Stimulated activated memory B cell treated with anti-CD40 and anti-IgM and Interleukin-4, amounts not matched to agents 10 μg/mL and 1 μg/mL and 100 μg/mL, for 72 hours (primary cell): ENCODE data around the gene ITPR3.

Experiments
- ATAC-seq: fragments of 150-1000 bp; cut with Tn5 transposase; 2 replicates; pipeline ENCODE4 v1.10.0; 2021
- H3K27ac Mint-ChIP-seq: one replicate; pipeline ENCODE4 v1.8.0; 2022; ENCODE audit warnings: mild to moderate bottlenecking, mixed read lengths
- H3K27me3 Mint-ChIP-seq: one replicate; pipeline ENCODE4 v1.8.0; 2022; ENCODE audit warnings: mixed read lengths
- H3K36me3 Mint-ChIP-seq: one replicate; pipeline ENCODE4 v1.8.0; 2022; ENCODE audit warnings: mixed read lengths
- H3K4me1 Mint-ChIP-seq: one replicate; pipeline ENCODE4 v1.8.0; 2022; ENCODE audit warnings: mixed read lengths
- H3K4me3 Mint-ChIP-seq: one replicate; pipeline ENCODE4 v1.8.0; 2022; ENCODE audit warnings: mild to moderate bottlenecking, moderate library complexity, mixed read lengths
- H3K9me3 Mint-ChIP-seq: one replicate; pipeline ENCODE4 v1.8.0; 2022; ENCODE audit warnings: mixed read lengths

ITPR3 gene

DNA sequence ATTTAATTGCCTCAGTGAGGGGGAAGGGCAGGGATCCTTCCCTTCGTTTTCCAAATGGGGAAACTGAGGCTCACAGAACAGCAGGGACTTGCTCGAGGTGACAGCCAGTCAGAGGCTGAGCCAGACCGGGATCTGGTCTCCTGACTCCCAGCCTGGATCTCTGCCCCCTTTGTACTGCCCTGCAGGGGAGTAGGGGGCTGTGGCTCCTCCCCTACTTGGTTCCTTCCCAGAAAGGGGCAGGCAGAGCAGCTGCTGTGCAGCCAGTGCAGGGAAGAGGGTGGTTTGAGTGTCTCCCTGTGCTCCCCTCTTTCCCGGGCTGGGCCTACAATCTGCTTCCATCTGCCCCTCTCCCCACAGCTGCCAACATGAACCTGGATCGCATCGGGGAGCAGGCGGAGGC, 52.7 kb downstream of the ITPR3 start:
- peaks cover 24% of the 10 kb centered on the region for H3K4me1 Mint-ChIP-seq
- H3K27ac Mint-ChIP-seq, result peak overlapping the region; percentile 55
- H3K27me3 Mint-ChIP-seq, result no peaks in the 10 kb centered on the region

DNA sequence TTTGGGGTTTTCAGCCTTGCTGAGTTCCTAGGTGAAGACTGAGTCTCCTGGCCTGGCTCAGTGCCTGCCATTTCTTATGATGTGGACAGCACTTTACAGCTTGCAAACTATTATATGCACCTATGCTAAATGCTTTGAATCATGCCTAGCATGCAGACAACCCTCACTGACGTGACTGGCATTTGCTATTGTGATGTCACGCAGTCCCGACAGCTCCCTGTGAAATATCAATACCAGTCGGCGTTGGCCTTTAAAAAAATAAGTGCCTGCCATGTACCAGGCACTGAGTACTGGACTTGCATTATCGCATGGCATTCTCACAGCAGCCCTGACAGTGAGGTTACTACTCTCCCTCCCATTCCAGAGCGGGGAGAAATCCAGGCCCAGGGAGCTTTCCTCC, 54.8 kb downstream of the ITPR3 start:
- H3K27me3 Mint-ChIP-seq, result no peaks in the 10 kb centered on the region
- H3K36me3 Mint-ChIP-seq, result peaks cover 64% of the 10 kb centered on the region
- no peak for ATAC-seq
- no peak overlapping the region for H3K27ac Mint-ChIP-seq
- H3K4me1 Mint-ChIP-seq, result peaks cover 22% of the 10 kb centered on the region
- H3K4me3 Mint-ChIP-seq, result no peak overlapping the region
- H3K9me3 Mint-ChIP-seq, result no peaks in the 10 kb centered on the region

More for the DNA sequence above, 52.7 kb downstream of the ITPR3 start:
- no peak for ATAC-seq
- Mint-ChIP-seq H3K36me3 (peaks cover 62% of the 10 kb centered on the region), H3K4me3 (no peak overlapping the region), H3K9me3 (no peaks in the 10 kb centered on the region)

DNA sequence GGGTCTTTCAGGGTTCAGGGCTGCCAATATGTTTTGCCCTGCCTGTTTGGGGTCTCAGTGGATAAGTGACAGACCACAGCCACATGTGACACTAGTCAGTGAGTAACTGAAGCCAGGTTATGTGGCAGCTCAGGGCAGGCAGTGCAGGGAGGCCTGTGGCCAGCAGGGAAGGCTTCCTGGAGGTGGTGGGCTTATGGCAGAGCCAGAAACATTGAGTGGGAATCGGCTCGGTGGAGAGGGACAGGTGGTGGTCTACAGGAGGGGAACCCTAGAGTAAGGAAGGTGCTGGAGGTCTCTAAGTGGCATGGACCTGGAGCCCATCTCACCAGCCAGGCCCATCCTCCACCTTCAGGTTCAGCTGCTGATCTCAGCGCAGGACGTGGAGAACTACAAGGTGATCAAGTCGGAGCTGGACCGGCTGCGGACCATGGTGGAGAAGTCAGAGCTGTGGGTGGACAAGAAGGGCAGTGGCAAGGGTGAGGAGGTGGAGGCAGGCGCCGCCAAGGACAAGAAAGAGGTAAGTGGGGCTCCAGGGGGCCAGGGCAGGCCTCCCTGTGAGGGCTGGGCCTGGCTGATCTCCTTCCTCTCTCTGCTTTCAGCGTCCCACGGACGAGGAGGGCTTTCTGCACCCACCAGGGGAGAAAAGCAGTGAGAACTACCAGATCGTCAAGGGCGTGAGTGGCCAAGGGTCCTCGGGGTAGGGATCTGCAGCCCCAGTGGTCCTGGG, 55.5 kb downstream of the ITPR3 start:
- Mint-ChIP-seq H3K27ac (no peak overlapping the region), H3K4me1 (peaks cover 22% of the 10 kb centered on the region), H3K9me3 (no peaks in the 10 kb centered on the region), H3K36me3 (peaks cover 69% of the 10 kb centered on the region), H3K27me3 (no peaks in the 10 kb centered on the region), H3K4me3 (no peak overlapping the region)
- ATAC-seq, result no peak

DNA sequence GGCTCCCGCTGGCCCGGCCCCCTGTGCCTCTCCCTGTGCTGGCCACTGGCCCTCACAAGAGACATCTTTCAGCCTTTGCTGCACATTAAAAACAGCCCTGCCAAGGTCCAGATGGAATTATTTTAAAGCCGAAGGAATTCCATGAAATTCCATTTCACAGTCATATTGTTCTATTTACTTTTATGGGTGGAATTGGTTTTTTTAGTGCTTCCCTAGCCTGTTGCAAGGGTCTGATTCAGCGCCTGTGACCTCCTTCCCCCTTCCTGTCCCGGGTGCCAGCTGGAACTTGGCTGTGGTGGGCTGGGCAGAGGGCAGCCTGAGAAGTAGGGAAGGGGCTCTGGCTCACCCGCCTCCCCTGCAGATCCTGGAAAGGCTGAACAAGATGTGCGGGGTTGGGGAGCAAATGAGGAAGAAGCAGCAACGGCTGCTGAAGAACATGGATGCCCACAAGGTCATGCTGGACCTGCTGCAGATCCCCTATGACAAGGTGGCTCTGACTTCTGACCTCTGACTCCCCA, 56.1 kb downstream of the ITPR3 start:
- no peak overlapping the region for H3K27ac Mint-ChIP-seq

DNA sequence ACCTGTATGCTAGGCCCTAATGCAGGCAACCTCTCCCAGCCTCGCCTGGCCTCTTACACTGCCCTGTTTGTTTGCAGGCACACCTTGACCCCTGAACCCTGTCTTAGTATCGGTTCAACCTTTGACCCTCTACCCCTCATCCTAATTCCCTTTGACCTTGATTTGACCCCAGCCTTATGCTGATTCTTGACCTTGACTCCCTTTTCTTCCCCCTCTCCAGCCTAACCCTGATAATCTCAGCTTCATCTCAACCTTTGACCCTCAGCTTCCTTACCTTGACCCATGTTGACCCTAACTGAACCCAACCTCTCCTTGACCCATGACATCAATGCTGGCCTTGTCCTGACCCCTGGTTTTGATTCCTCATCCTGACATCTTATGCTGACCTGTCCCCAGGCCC, 56.6 kb downstream of the ITPR3 start:
- Mint-ChIP-seq H3K36me3 (peaks cover 63% of the 10 kb centered on the region), H3K27ac (no peak overlapping the region), H3K27me3 (no peaks in the 10 kb centered on the region)

More for the DNA sequence above, 56.1 kb downstream of the ITPR3 start:
- Mint-ChIP-seq H3K9me3 (no peaks in the 10 kb centered on the region), H3K27me3 (no peaks in the 10 kb centered on the region), H3K4me1 (peaks cover 22% of the 10 kb centered on the region), H3K4me3 (no peak overlapping the region), H3K36me3 (peaks cover 63% of the 10 kb centered on the region)
- no peak for ATAC-seq

DNA sequence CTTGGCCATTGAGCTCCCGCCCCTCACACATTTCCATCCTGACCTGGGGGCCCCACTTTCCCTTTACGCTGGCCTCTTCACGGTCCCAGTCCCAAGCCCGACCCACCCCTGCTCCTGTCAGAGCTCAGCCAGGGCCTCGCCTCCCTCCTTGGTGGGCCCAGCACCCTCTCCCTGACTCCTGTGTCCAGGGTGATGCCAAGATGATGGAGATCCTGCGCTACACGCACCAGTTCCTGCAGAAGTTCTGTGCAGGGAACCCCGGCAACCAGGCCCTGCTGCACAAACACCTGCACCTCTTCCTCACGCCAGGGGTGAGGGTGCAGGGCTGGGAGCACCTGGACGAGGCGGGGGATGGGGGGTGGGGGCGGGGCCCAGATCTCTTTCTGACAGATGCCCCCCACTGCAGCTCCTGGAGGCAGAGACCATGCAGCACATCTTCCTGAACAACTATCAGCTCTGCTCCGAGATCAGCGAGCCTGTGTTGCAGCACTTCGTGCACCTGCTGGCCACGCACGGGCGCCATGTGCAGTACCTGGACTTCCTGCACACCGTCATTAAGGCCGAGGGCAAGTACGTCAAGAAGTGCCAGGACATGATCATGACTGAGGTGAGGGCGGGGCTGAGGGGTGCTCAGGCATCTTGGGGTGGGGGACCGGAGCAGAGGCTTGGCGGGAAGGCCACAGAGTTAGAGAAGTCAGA, 57.3 kb downstream of the ITPR3 start:
- H3K4me3 Mint-ChIP-seq, result no peak overlapping the region
- H3K27ac Mint-ChIP-seq, result no peak overlapping the region
- H3K36me3 Mint-ChIP-seq, result peaks cover 60% of the 10 kb centered on the region
- peaks cover 14% of the 10 kb centered on the region for H3K4me1 Mint-ChIP-seq
- no peaks in the 10 kb centered on the region for H3K9me3 Mint-ChIP-seq
- H3K27me3 Mint-ChIP-seq, result no peaks in the 10 kb centered on the region
- ATAC-seq, result no peak

More for the DNA sequence above, 56.6 kb downstream of the ITPR3 start:
- no peak for ATAC-seq
- no peak overlapping the region for H3K4me3 Mint-ChIP-seq
- H3K9me3 Mint-ChIP-seq, result no peaks in the 10 kb centered on the region
- peaks cover 21% of the 10 kb centered on the region for H3K4me1 Mint-ChIP-seq

DNA sequence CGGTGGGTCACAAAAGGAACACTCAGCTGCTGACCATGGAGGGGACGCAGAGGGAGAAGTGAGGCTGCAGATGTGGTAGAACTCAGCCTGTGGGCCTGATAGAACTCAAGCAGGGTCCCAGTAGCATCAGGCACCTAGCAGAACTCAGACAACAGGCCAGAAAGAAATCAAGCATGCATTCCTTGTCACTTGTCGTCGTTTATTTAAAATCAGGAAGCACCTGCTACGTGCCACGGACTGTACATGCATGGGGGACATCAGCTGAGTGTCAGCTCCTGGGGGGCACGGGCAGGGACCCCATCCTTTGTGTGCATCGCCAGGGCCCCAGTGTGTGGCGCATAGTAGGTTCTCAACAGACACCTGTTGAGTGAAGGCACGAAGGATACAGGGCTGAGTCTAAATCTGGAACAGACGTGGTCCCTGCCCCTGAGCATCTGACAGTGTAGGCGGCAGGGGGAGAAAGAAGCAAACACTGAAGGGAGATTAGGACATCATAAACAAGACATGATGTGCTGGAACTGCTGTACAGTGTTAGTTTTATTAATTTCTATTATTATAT, 57.9 kb downstream of the ITPR3 start:
- H3K9me3 Mint-ChIP-seq, result no peaks in the 10 kb centered on the region
- H3K4me3 Mint-ChIP-seq, result no peak overlapping the region
- ATAC-seq, result no peak
- H3K4me1 Mint-ChIP-seq, result peaks cover 12% of the 10 kb centered on the region
- H3K27ac Mint-ChIP-seq, result no peak overlapping the region
- no peaks in the 10 kb centered on the region for H3K27me3 Mint-ChIP-seq
- peaks cover 61% of the 10 kb centered on the region for H3K36me3 Mint-ChIP-seq

DNA sequence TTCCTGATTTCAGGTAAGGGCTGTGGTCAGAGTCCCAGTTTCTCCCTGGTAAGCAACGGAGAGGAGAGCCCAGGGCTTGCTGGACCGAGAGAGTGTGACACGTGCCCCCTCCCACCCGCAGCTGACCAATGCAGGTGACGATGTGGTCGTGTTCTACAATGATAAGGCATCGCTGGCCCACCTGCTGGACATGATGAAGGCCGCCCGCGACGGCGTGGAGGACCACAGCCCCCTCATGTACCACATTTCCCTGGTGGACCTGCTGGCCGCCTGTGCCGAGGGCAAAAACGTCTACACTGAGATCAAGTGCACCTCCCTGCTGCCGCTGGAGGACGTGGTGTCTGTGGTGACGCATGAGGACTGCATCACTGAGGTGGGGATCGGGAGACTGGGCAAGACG, 58.6 kb downstream of the ITPR3 start:
- no peak for ATAC-seq
- no peak overlapping the region for H3K4me3 Mint-ChIP-seq
- peaks cover 8% of the 10 kb centered on the region for H3K4me1 Mint-ChIP-seq
- no peaks in the 10 kb centered on the region for H3K27me3 Mint-ChIP-seq
- H3K9me3 Mint-ChIP-seq, result no peaks in the 10 kb centered on the region
- no peak overlapping the region for H3K27ac Mint-ChIP-seq
- H3K36me3 Mint-ChIP-seq, result peaks cover 63% of the 10 kb centered on the region

DNA sequence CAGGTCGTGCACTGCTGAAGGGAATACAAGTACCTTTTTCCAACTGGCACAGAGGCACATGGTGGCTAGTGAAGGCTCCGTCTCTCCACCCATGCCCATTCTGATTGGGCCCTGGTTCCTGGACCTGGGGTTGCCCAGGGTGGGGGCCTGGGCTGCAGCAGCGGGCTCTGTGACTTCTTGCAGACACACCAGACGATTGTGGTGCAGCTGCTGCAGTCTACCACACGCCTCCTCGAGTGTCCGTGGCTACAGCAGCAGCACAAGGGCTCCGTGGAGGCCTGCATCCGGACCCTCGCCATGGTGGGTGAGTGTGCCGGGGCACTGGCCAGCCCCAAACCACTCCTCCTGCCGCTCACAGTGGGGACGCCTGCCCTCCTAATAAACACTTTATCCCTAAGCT, 61.2 kb downstream of the ITPR3 start:
- ATAC-seq, result no peak
- H3K27me3 Mint-ChIP-seq, result no peaks in the 10 kb centered on the region
- no peak overlapping the region for H3K4me3 Mint-ChIP-seq
- no peaks in the 10 kb centered on the region for H3K9me3 Mint-ChIP-seq
- no peaks in the 10 kb centered on the region for H3K4me1 Mint-ChIP-seq
- H3K36me3 Mint-ChIP-seq, result peaks cover 81% of the 10 kb centered on the region
- no peak overlapping the region for H3K27ac Mint-ChIP-seq

DNA sequence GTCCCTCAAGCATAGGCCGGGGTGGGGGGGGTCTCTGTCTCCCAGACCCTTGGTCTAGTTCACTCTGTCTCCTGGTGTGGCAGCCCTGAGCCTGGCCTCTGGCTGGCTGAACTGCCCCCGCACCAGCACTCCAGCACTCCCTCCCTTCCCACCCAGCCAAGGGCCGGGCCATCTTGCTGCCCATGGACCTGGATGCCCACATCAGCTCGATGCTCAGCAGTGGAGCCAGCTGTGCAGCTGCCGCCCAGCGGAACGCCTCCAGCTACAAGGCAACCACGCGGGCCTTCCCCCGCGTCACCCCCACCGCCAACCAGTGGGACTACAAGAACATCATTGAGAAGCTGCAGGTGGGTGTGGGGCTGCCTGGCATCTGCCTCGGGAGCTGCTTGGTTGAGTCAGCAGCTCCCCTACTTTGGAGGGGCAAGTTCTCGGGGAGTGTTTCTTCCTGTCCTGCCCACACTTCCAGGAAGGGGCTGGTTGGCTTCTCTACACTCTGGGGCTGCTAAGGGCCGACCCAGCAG, 62.0 kb downstream of the ITPR3 start:
- ATAC-seq, result no peak
- no peaks in the 10 kb centered on the region for H3K27me3 Mint-ChIP-seq
- no peaks in the 10 kb centered on the region for H3K9me3 Mint-ChIP-seq
- no peak overlapping the region for H3K27ac Mint-ChIP-seq
- no peak overlapping the region for H3K4me3 Mint-ChIP-seq
- H3K36me3 Mint-ChIP-seq, result peaks cover 80% of the 10 kb centered on the region
- H3K4me1 Mint-ChIP-seq, result no peaks in the 10 kb centered on the region

DNA sequence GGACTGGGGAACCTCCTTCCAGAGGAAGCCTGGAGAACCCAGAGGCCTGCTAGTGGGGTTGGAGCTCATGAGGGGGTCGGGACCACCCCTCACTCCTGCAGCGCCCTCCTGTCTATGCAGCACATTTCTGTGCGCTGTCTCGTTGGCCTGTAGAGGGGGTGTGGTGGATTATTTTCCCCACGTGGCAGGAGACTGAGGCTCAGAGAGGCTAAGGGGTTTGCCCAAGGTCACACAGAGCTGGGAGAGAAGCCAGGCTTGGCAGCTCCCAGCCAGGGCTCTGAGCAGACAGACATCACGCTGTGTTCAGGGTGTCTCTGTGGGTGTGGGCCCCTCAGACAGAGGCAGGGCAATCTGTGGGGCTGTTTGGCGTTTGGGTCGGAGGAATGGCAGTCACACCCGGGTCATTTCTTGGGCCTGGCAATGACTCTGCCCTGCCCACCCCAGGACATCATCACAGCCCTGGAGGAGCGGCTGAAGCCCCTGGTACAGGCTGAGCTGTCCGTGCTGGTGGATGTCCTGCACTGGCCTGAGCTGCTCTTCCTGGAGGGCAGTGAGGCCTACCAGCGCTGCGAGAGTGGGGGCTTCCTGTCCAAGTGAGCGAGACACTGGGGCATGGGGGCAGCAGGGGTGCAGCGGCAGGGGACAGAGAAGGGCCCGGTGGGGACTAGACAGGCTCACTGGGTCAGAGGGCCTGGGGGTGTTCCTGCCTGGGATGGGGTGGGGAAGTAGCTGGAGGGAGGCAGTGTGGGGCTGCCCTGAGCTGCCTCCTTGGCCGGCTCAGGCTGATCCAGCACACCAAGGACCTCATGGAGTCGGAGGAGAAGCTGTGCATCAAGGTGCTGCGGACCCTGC, 62.7 kb downstream of the ITPR3 start:
- Mint-ChIP-seq H3K27ac (no peak overlapping the region), H3K36me3 (peaks cover 78% of the 10 kb centered on the region), H3K27me3 (no peaks in the 10 kb centered on the region), H3K4me1 (no peaks in the 10 kb centered on the region), H3K9me3 (no peaks in the 10 kb centered on the region), H3K4me3 (no peak overlapping the region)
- ATAC-seq, result no peak

DNA sequence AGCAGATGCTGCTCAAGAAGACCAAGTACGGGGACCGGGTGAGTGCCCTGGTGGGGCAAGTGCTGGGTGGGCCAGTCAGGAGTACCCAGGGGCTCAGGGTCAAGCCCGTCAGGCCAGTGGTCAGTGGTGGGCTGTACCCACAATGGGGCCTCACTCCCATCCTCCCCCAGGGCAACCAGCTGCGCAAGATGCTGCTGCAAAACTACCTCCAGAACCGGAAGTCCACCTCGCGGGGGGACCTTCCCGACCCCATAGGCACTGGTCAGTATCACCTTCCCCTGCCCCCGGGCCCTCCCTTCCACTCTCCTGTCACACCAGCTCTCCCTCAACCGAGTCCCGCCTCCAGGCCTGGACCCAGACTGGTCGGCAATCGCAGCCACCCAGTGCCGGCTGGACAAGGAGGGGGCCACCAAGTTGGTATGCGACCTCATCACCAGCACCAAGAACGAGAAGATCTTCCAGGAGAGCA, 63.3 kb downstream of the ITPR3 start:
- no peaks in the 10 kb centered on the region for H3K27me3 Mint-ChIP-seq
- H3K27ac Mint-ChIP-seq, result no peak overlapping the region
- H3K36me3 Mint-ChIP-seq, result peaks cover 78% of the 10 kb centered on the region
- H3K4me3 Mint-ChIP-seq, result no peak overlapping the region
- ATAC-seq, result no peak
- H3K4me1 Mint-ChIP-seq, result no peaks in the 10 kb centered on the region
- H3K9me3 Mint-ChIP-seq, result no peaks in the 10 kb centered on the region

DNA sequence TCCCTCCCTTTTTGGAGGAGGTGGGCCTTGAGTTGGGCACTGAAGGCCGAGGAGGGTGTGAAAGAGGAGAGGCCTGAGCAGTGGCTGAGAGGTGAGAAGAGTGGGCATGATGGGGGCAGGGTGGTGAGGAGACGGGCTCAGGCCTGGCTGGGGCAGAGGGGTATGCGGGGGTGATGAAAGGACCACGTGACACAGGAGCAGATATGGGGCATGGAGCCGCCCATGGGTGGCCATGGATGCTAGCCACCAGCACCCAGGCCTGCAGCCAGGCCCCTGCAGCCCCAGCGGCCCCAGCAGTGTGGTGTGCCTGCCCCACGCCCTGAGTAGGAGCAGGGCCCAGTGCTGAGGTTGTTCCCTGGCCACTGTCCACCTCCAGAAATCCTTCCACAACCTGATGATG, 63.9 kb downstream of the ITPR3 start:
- Mint-ChIP-seq H3K36me3 (peaks cover 78% of the 10 kb centered on the region), H3K27ac (no peak overlapping the region)
- no peak for ATAC-seq

DNA sequence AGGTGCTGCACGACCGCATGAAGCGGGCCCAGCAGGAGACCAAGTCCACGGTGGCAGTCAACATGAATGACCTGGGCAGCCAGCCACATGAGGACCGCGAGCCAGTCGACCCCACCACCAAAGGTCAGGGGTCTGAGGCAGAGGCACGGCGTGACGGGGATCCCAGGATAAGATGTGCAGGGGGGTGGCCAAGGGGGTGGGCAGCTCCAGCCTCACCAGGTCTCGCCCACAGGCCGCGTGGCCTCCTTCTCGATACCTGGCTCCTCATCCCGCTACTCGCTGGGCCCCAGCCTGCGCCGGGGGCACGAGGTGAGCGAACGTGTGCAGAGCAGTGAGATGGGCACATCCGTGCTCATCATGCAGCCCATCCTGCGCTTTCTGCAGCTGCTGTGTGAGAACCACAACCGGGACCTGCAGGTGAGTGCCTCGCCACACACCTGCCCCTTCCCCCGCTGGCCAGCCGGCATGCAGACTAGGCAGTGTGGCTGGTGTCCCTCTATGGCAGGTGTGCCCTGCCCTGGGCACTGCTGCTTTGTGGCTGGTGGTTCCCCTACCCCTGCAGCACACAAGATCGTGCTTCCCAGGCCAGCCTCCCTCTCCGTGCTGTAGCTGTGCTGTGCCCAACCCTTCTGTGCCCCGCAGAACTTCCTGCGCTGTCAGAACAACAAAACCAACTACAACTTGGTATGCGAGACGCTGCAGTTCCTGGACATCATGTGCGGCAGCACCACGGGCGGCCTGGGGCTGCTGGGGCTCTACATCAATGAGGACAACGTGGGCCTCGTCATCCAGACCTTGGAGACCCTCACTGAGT, 64.5 kb downstream of the ITPR3 start:
- ATAC-seq, result no peak
- Mint-ChIP-seq H3K9me3 (no peaks in the 10 kb centered on the region), H3K4me3 (no peak overlapping the region), H3K27me3 (no peaks in the 10 kb centered on the region), H3K36me3 (peaks cover 75% of the 10 kb centered on the region), H3K4me1 (no peaks in the 10 kb centered on the region), H3K27ac (no peak overlapping the region)

More for the DNA sequence above, 63.9 kb downstream of the ITPR3 start:
- H3K27me3 Mint-ChIP-seq, result no peaks in the 10 kb centered on the region
- no peak overlapping the region for H3K4me3 Mint-ChIP-seq
- H3K9me3 Mint-ChIP-seq, result no peaks in the 10 kb centered on the region
- H3K4me1 Mint-ChIP-seq, result no peaks in the 10 kb centered on the region
